Prostate gland (tissue), 2 donors: ENCODE data around the gene WASHC4.

Experiments
- POLR2AphosphoS5 ChIP-seq: sonication (generic); formaldehyde crosslinking; IDR thresholded peaks from one replicate; pipeline ENCODE4 v1.6.1; 2017; ENCODE audit warnings: antibody characterized with exemption
- TF ChIP-seq, protein P1 (sequence below), 4 experiments: fragments of 200-600 bp in 2 of 4; fragments of 450-650 bp in 2 of 4; sonication (generic) in 2 of 4; IDR thresholded peaks; 1 replicate in 3 of 4; 2 replicates in 1 of 4; pipeline ENCODE4 v1.5.1; 2016 to 2019; ENCODE audit warnings: antibody characterized with exemption in 4 of 4, mild to moderate bottlenecking in 2 of 4, moderate library complexity in 2 of 4

DNA sequence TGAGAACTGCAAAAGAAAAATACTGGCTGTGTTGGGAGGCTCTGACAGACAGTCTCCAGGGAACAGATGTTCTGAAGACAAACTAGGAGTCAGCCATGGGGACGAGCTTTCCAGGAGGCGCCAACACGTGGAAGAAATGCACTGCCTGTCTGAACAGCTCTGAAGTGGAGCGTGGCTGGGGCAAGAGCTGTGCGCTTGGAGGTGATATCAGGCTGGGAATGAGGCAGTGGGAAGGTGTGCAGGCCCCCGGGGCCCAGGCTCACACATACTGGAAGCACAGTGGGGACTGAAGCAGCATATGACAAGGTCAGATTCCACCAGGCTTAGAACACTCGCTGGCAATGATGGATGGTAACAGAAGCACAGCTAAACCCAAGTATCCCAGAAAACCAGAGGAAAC is 110.9 kb downstream of the WASHC4 start:
- TF ChIP-seq, protein P1, sequence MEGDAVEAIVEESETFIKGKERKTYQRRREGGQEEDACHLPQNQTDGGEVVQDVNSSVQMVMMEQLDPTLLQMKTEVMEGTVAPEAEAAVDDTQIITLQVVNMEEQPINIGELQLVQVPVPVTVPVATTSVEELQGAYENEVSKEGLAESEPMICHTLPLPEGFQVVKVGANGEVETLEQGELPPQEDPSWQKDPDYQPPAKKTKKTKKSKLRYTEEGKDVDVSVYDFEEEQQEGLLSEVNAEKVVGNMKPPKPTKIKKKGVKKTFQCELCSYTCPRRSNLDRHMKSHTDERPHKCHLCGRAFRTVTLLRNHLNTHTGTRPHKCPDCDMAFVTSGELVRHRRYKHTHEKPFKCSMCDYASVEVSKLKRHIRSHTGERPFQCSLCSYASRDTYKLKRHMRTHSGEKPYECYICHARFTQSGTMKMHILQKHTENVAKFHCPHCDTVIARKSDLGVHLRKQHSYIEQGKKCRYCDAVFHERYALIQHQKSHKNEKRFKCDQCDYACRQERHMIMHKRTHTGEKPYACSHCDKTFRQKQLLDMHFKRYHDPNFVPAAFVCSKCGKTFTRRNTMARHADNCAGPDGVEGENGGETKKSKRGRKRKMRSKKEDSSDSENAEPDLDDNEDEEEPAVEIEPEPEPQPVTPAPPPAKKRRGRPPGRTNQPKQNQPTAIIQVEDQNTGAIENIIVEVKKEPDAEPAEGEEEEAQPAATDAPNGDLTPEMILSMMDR (IDR thresholded peaks at IDR 0.05), result no peak
- no peak for TF ChIP-seq POLR2AphosphoS5
